HL-60 (cell line): ENCODE data around the gene EXOSC2.

Experiments used
- CTCF ChIP-seq: IDR thresholded peaks from one replicate; pipeline ENCODE4 v1.5.1; 2011; ENCODE audit warnings: low read length, control low read depth, inconsistent platforms; ENCODE audit not compliant: insufficient read depth
- POLR2AphosphoS5 ChIP-seq: IDR thresholded peaks from 2 replicates; pipeline ENCODE4 v1.6.1; 2012; ENCODE audit warnings: low read depth
- REST ChIP-seq: IDR thresholded peaks from 2 replicates; pipeline ENCODE4 v1.6.1; 2012; ENCODE audit warnings: low read depth; ENCODE audit not compliant: insufficient replicate concordance

GRCh38 chr9:130668196-130668595 is 25.4 kb upstream of the EXOSC2 start:
- TF ChIP-seq CTCF (no peak), POLR2AphosphoS5 (no peak), REST (no peak)
